ENCODE measurements around the gene BNIP5. TPM values are rescaled to one million over a fixed set of nuclear protein-coding genes. Genes with fewer than 3 reads are reported as not detected.

Gene BNIP5, protein sequence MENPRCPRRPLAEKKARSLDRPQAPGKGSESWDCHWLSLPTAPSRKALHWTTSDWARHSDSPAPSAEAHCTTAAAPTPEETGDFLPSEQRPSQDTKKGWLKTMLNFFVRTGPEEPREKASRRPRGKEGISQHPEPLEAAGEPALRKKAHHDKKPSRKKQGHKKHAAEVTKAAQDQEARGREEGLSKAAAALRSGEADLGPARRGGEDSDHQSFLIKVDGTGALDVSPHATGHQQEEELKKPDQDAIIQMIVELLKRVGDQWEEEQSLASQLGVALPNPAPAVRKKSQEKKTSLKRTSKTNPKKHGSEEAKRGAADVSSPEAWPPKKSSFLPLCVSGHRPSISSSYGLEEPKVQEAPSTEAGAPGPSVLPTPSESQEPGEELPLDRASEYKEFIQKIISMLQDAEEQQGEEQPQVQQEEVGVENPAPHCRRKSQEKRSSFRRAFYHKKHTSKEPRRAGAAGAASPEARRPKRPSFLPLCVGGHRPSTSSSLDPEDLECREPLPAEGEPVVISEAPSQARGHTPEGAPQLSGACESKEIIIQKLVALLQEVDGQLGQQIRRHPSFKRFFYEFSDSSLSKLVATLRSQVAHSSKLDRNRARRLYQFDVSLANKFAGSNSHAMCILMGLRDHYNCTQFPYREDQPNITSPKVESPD
- not detected in 2 replicates for total RNA-seq (2014; rRNA removed; shearing (Covaris generic))

DNA sequence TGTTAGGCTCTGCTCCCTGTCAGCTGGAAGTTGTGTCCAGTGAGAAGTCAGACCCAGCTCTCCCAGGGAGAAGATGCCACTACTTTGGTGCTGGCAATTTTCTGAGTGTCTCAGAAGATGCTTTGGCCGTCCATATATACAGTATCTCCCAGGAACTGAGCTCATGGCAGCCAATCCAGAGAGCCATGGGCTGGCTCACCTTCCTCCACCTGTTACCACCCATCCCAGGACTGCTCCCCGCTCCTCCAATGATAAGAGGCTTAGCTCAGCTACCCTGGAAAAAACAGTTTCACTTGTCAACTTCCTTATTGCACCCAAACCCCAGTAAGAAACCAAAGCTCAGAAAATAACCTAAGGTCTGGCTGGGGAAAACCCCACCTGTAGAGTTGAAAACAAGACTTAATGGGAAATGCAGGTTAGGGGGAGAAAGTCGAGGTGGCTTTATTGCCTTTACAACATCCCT lies at the start of gene BNIP5:
BNIP5 (minus strand) TSS at position 110 of the 463 bp plus-strand sequence. CDS start 6,198 bp downstream, outside the sequence.
- DNase-seq (ENCODE audit: low read depth): no peak

GRCh38 chr6:36384095-36384494 lies 47.4 kb upstream of the BNIP5 start:
- no peak for DNase-seq (ENCODE audit: low read depth)

DNA sequence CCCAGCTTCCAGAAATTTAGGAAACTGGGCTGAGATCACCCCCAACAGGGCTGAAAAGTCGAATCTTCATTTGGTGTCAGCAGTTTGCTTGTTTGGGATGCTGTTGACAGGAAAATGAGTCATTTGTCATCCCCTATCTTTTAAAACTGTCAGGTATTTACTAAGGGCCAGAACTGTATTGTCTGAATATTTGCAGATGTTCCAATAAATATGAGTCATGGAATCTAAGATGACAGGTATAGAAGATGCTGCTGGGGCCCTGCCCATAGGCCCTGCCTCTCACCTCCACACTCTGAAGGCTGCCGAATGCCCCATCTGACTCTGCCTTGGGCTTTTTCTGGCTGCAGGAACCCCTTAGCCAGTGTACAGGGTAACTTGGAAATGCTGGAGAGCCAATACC lies 46.9 kb upstream of the BNIP5 start:
- DNase-seq (ENCODE audit: low read depth): no peak

- no peak for DNase-seq (ENCODE audit: low read depth)
These were observed 46.3 kb upstream of the BNIP5 start for GRCh38 chr6:36382976-36383375.

- no peak for DNase-seq (ENCODE audit: low read depth)
These were observed 45.1 kb upstream of the BNIP5 start for GRCh38 chr6:36381502-36382389.

- DNase-seq (ENCODE audit: low read depth): no peak
These were observed 43.5 kb upstream of the BNIP5 start for GRCh38 chr6:36380166-36380565.

GRCh38 chr6:36378936-36379335 lies 42.2 kb upstream of the BNIP5 start:
- no peak for DNase-seq (ENCODE audit: low read depth)

- DNase-seq (ENCODE audit: low read depth): no peak
These were observed 41.7 kb upstream of the BNIP5 start for GRCh38 chr6:36378243-36378920.

GRCh38 chr6:36377594-36377993 lies 40.9 kb upstream of the BNIP5 start:
- no peak for DNase-seq (ENCODE audit: low read depth)

DNA sequence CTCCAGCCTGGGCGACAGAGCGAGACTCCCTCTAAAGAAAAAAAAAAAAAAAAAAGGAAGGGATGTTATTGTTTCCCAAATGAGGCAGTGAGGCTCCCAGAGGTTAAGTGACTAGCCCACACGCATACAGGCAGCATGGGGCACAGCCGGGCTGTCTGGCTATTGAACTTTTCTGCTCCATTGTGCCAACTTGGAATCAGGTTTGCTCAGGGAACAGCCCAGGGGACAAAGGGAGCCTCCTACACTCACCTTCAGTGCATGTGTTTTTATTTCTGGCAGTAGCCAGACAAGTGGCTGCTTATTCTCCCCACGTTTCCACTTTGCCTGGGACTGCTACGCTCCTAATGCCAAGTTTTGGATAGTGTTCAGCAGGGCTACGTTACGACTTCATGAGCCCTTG lies 40.1 kb upstream of the BNIP5 start:
- DNase-seq (ENCODE audit: low read depth): no peak

GRCh38 chr6:36376183-36376582 lies 39.5 kb upstream of the BNIP5 start:
- DNase-seq (ENCODE audit: low read depth): no peak

DNA sequence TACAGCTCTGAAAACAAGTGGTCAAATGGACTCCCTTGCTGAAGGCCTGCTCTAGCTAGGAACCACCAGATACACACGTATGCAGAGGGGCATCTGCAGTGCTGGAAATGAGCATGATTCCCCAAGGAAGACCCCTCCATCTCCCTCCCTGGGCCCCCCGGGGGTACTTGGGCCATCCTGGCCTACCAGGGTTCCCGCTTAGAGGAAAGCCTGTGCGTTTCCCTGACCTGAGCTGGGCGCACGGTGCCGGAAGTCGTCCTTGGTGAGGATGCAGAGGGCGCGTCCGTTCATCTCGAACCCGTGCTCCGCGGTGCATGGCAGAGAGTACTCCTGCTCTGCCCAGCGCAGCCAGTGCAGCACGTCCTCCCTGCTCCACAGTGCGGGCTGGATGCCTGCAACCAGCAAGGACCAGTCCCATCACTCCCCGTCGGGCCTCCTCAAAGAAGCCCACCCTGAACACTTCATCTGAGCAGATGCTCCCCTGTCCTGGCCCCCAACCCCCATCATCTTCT lies 39.0 kb upstream of the BNIP5 start:
- DNase-seq (ENCODE audit: low read depth): no peak

DNA sequence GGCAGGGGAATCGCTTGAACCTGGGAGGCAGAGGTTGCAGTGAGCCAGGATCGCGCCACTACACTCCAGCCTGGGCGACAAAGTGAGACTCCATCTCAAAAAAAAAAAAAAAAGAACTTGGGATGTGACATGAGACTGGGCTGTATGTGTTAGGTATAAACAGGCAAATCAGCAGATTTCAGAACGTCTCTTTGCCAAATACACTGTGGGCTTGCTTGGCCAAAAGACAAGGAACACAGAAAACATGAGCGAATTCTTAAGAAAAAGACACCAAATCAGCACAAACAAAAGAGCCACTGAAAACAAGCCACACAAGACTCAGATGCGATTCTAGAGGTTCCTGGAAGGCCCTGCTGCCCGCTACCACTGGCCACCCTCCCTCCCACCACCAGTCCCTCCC lies 38.3 kb upstream of the BNIP5 start:
- DNase-seq (ENCODE audit: low read depth): no peak

GRCh38 chr6:36374194-36374593 lies 37.5 kb upstream of the BNIP5 start:
- no peak for DNase-seq (ENCODE audit: low read depth)

GRCh38 chr6:36373368-36374019 lies 36.8 kb upstream of the BNIP5 start:
- DNase-seq (ENCODE audit: low read depth): peak; percentile 19

DNA sequence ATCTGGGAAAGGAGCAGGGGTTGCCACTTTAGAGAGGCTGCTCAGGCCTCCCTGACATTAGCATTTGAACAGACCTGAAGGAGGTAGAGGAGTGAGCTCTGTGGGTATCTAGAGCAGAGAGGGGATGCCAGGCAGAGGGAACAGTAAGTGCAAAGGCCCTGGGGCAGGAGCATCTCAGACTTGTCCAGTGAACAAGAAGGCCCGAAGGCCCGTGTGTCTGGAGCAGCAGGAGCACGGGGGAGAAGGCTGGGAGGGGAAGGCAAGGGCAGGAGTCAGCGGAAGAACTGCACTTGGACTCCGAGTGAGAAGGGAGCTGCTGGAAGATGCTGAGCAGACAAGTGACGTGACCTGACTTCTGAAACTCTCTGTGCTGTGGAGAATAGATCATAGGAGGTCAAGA lies 35.4 kb upstream of the BNIP5 start:
- no peak for DNase-seq (ENCODE audit: low read depth)

DNA sequence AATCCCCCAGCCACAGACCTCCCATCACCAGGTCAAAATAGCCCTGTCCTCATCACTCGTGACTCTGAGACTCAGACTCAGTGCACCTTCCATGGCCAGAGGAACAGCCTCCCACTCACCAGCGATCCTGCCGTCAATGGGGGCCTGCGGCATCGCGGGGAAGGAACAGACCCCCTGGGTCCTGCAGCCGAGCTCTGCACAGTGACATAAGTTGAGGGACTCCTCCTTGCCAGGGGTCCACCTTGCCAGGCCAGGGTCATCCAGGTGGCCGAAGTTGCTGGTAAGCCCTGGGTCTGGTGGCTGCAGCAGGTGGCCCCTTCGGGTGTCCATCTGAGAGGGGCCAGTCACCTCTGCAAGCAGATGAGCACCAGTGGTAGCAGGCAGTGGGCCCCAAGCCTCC lies 34.5 kb upstream of the BNIP5 start:
- DNase-seq (ENCODE audit: low read depth): no peak

GRCh38 chr6:36370638-36371037 lies 34.0 kb upstream of the BNIP5 start:
- DNase-seq (ENCODE audit: low read depth): no peak

DNA sequence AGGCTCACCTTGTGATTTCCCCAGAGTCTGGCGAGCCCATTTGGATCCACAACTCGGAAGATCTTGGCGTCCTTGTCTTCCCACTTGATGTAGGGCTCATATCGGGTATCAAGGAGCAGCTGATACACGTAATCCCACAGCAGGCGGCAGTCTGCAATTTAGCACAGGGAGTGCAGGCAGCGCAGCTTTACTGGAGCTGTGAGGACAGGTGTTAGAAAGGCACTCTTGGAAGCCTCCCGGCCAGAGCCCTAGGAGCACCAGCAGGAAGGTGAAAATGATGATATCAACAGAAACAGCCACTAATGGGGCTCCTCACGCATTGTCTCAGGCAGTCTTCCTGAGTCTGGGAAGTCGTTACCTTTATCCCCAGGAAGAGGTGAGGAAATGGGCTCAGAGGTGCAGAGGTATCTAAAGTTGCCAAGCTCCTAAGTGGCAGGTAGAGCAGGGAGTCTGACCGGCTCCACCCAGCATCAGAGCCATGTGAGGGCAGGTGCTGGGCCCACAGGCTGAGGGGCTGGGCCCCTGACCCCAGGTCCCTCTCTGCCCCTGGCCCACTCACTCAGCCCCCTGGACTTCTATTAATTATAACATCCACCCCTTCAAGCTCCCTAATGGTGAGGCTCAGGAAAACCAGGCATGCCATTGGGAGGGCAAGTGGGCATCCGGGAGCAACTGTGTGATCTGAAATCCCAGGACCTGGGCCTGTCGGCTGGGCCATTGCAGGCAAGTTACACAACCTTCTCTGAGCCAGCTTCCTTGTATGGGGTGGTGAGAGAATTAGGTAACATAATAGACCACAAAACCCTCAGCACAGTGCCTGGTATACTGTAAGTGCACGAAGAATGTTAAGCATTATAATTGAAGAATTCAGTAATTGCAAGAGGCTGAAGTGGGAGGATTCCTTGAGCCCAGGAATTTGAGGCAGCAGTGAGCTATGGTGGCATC lies 32.5 kb upstream of the BNIP5 start:
- DNase-seq (ENCODE audit: low read depth): peak; percentile 55

DNA sequence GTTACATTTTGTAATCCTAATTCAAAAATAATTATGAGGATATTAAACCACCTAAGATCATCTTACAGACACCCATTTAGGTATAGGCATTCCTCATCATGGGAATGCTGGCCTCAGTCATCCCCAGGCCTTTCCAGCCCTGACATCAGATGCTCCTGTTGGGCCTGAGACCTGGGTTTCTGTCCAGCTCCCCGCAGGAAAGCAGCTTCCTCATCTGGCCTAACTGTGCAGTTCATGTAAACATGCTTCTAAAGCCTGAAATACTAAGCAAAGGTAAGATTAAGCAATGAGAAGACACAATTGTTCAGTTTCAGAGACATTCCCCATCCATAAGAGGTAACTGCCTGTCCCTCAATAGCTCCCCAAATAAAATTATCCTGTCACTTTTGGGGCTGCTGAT lies 31.7 kb upstream of the BNIP5 start:
- no peak for DNase-seq (ENCODE audit: low read depth)

All from RPMI7951 (cell line).